NCI-H524 treated with DMSO at 0.1 percent for 48 hours (cell line): ENCODE data around the gene ADARB2.

Experiments used
- DNase-seq: peaks from one replicate; lab custom pipeline; 2025; lab: John Stamatoyannopoulos, UW

ADARB2 gene

GRCh38 chr10:1394155-1394912 lies 343.0 kb downstream of the ADARB2 start:
- no peak for DNase-seq

DNA sequence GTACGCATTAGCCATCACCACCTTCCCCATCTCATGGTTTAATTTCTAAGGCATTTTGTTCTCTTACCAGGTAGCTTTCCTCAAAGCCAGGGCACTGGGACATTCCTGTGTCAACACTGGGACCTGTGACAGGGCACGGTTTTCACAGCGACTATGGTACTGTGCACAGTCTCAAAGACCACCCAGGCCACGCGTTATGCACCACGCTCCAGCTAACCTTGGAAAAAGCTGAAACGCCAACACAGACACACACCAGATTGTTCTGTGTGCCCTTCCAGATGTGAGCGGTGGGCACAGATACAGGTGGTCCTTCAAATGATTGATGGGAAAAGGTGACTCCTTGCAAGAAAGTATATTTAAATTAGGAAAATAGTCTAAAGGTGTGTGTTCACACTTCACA lies 343.8 kb downstream of the ADARB2 start:
- no peak for DNase-seq

DNA sequence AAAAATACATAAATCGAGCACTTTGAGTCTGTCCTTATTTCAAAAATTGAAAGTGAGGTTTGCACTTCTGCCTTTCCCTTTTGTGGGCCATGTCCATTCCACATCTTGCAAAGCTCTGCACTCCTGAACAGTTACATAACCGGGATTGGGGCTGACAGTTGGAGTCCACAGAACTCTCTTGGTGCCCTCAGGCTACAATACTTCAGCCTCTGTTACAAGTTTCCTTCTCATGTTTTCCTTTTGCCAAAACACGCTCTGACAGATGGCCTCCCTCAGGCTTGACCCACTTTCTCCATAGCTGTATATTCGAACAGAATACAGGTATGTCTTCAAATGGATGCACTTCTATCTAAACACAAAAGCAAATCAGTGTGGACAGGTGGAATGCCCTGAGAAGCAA lies 345.2 kb downstream of the ADARB2 start:
- DNase-seq: no peak

GRCh38 chr10:1390200-1390599 lies 347.1 kb downstream of the ADARB2 start:
- DNase-seq: no peak

GRCh38 chr10:1384026-1384425 lies 353.3 kb downstream of the ADARB2 start:
- DNase-seq: no peak

DNA sequence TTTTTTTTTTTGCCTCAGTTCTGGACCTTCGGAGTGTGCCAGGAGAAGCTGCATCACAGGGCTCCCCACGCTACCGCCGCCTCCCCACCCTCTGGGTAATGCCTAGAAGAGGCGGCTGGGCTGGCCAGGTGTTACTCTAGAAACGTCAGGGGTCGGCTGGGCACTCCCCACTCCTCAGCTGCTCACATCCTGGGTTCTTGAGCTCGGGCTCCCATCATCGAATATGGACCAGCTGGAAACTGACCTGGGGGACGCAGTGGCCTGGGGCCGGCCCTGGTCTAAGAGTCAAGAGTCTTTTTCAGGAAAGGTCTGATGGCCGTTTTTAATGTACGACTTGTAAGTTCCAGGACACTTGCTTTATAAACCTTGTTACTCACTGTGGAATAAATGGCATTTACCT lies 354.6 kb downstream of the ADARB2 start:
- no peak for DNase-seq

- DNase-seq: no peak
These were observed 356.0 kb downstream of the ADARB2 start for GRCh38 chr10:1381339-1381738.

DNA sequence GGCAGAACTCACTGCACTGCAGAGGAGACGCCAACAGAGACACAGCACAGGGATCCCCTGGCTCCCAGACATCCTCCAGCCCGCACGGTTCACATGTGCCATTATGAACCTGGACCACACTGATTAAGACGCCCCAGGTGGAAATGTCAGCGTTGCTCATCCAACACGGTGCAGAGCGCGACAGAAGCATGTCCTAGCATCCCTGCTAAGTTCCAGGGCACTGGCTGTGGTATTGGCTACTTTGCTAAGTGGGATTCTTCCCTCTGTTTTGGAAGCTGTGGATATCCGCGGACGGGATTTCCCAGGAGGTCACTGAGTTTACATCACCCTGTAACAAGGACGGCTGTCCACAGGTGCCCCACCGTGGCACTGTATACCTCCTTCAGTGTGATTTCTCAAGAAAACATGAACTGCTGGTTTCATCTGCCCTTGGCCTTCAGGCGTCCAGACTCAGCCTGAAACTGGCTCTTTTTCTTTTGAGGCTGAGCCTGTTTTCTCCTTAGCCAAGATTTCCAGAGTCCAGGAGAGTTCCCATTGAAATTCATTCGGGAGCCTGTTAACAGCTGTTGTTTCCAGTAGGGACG lies 357.1 kb downstream of the ADARB2 start:
- no peak for DNase-seq

GRCh38 chr10:1379601-1380000 lies 357.7 kb downstream of the ADARB2 start:
- no peak for DNase-seq

GRCh38 chr10:1378473-1378872 lies 358.9 kb downstream of the ADARB2 start:
- no peak for DNase-seq

DNA sequence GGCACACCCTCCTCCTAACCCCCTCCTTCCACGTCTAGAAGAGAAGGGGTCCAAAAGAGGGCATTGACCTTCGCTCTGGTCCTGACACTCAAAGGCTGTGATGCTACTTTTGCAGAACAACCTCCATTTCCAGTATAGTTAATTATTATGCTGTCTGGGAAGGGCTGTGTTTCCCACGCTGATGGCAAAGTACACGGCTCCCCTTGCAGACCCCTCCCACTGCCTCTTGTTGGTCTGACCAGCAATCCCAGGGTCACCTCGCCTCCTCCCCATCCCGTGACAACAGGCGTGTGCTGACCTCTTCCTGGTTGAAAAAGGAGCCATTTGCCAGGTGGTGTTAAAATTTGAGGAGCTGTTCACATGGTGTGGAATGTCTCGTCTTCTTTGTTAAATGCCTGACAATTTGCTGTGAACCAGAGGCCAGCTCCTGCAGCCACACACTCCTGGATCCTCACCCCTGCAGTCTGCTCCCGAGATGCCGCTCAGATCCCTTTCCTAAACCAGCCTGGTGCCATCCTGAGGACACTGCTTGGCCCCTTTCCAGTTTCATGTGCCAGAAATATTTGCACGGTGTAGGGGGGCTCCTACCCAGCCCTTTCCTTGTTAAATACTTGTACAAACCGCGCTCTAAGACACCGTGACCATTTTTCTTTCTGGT lies 359.5 kb downstream of the ADARB2 start:
- DNase-seq: no peak

DNA sequence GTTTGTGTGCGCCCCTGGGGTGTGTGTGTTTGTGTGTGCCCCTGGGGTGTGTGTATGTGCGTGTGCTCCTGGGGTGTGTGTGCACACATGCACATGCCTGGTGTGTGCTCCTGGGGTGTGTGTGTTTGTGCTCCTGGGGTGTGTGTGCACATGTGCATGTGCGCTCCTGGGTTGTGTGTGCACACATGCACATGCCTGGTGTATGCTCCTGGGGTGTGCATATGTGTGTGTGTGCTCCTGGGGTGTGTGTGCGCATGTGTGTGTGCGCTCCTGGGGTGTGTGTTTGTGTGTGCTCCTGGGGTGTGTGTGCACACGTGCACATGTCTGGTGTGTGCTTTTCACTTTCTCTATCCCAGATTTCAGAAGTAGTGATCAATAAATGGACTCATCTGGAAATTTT lies 360.1 kb downstream of the ADARB2 start:
- DNase-seq: no peak

DNA sequence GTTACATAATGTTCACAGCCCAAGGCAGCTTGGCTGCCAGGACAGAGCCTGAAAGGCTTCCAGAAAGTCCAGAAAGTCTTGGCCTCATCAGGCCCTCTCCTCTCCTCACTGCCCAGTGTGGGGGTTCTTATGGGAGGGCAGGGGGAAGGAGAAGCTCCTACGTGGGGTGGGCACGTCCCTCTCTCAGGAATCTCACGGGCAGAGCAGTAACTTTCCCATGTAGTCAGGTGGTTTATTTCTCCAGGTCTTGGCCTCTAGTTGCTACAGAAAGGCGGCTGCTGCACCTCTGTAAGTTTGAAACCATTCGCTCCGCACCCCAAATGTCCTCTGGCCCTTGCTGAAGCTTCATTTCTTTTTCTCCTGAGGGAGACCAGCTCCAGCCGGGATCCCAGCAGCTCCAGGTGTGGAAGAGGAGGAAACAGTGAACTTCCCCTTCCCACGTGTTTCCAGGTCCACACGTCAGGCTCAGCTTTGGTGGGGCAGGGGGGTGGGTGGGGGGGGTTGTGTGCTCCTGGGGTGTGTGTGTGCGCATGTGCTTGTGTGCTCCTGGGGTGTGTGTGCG lies 360.9 kb downstream of the ADARB2 start:
- no peak for DNase-seq

DNA sequence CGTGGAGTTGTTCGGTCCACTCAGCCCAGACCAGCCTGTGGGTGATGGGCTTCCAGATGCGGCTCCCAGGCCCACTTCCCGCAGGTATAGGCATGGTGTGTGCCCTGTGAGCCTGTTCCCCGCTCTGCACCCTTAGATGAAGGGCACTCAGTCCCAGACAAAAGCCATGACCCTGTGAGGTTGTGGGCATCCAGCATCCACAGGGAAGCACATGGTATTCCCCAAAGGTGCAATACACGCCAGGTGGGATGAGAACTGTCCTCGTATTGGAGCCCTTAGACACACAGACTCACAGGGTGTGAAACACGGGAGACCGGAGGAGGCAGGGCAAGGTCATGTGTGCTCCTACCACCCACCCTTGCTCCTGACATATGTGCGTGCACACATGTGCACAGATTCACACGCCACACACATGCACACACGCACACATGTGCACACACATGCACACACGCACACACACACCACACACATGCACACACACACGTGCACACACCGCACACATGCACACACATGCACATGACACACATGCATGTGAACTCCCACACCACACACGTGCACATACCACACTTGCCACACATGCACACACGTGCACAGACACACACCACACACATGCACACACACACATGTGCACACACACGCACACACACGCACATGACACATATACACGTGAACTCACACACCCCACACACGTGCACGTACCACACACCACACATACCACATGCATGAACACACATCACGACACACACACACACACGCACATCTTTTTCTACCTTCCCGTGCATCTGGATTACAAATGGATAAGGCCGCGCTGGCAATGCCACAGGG lies 361.8 kb downstream of the ADARB2 start:
- DNase-seq: no peak

GRCh38 chr10:1374511-1375345 lies 362.6 kb downstream of the ADARB2 start:
- no peak for DNase-seq

- no peak for DNase-seq
These were observed 364.0 kb downstream of the ADARB2 start for GRCh38 chr10:1373287-1373686.

DNA sequence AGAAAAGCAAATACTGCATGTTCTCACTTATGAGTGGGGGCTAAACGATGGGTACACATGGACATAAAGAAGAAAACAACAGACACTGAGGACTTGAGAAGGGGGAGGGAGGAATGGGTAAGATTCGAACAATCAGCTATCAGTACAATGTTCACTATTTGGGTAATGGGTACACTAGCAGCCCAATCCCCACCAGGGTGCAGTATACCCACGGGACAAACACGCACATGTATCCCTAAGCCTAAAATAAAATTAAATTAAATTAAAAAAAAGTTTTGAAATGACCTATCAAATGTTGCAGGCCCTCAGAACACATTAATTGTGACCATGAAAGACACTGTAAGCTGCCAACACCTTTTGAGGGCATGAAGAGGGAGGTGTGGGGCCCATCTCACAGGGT lies 365.1 kb downstream of the ADARB2 start:
- no peak for DNase-seq

DNA sequence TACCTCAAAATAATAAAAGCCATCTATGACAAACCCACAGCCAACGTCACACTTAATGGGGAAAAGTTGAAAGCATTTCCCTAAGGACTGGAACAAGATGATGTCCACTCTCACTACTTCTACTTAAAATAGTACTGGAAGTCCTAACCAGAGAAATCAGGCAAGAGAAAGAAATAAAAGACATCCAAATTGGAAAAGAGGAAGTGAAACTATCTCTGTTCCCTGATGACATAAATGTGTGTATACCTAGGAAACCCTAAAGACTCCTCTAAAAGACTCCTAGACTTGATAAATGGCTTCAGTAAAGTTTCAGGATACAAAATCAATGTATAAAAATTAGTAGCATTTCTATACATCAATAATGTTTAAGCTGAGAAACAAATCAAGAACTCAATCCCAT lies 367.0 kb downstream of the ADARB2 start:
- no peak for DNase-seq

DNA sequence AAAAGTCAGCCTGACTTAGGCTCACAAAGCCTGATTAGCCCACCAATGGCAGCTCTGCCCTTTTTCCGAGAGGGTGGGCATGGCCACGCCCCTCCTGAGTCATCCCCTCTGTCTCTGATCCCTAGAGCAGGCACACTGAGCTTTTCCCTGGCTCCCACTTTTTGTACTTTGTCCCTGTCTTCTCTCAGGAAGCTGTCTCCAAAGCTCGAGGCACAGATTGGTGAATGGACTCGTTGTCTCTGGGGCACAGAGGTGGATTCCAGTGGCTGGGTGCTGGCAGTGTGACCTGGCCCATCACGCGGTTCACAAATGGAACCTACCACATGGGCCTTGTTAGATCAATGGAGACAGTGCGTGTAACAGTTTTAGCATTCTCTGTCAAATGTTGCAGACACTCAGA lies 367.7 kb downstream of the ADARB2 start:
- DNase-seq: no peak

GRCh38 chr10:1369197-1369596 lies 368.1 kb downstream of the ADARB2 start:
- DNase-seq: no peak

DNA sequence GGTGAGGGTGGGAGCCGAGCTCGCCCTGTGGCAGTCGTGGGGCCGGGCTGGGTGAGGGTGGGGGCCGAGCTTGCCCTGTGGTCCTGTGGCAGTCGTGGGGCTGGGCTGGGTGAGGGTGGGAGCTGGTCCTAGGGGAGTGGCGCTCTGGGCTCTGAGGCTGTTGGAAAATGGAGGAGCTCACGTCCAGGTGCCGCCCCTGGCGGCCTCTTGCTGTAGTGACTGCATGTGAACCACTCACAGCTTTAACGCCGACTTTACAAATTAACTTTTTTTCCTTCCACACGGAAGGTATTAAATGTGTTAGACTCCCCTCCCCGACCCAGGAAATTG lies 368.5 kb downstream of the ADARB2 start:
- DNase-seq: no peak
